H1 (cell line): ENCODE measurements around the gene GALR2. TPM values are rescaled to one million over a fixed set of nuclear protein-coding genes. Genes with fewer than 3 reads are reported as not detected.

ENCODE experiments used
- BACH1 ChIP-seq: IDR thresholded peaks from 2 replicates; pipeline ENCODE4 v1.6.1; 2012; ENCODE audit warnings: low read length, improper control_type of control experiment
- CBX5 ChIP-seq: fragments of 300-800, 300-1000 bp; sonication (generic); IDR thresholded peaks from 2 replicates; pipeline ENCODE4 v1.7.1; 2016; ENCODE audit warnings: antibody characterized with exemption, low read length, low read depth
- CHD2 ChIP-seq: IDR thresholded peaks from 2 replicates; pipeline ENCODE4 v1.6.1; 2012; ENCODE audit warnings: low read length, improper control_type of control experiment
- CTCF ChIP-seq, 3 experiments: IDR thresholded peaks; 1 replicate in 2 of 3; 2 replicates in 1 of 3; pipeline versions ENCODE4 v1.5.1 to v1.6.1; 2011; ENCODE audit warnings: low read length in 3 of 3, mild to moderate bottlenecking in 3 of 3, inconsistent platforms in 2 of 3, low read depth in 1 of 3, moderate library complexity in 1 of 3; ENCODE audit not compliant: insufficient read depth in 1 of 3; ENCODE audit errors: control extremely low read depth in 1 of 3
- EGR1 ChIP-seq: IDR thresholded peaks from 2 replicates; pipeline ENCODE4 v1.6.1; 2011; ENCODE audit warnings: low read depth, low read length, borderline replicate concordance
- SP2 ChIP-seq: IDR thresholded peaks from 2 replicates; pipeline ENCODE4 v1.6.1; 2012; ENCODE audit warnings: mild to moderate bottlenecking, low read length, inconsistent platforms
- TAF7 ChIP-seq: optimal IDR thresholded peaks from 2 replicates; pipeline ENCODE3; 2011; ENCODE audit warnings: low read depth, mild to moderate bottlenecking, inconsistent platforms, low read length, moderate library complexity, borderline replicate concordance
- TBP ChIP-seq: IDR thresholded peaks from 2 replicates; pipeline ENCODE4 v1.6.1; 2011; ENCODE audit warnings: low read depth, low read length, improper control_type of control experiment
- USF2 ChIP-seq: IDR thresholded peaks from 2 replicates; pipeline ENCODE4 v1.6.1; 2011; ENCODE audit warnings: low read length, improper control_type of control experiment
- polyA plus RNA-seq, 7 experiments: library from polyadenylated mRNA; depleted of rRNA in 3 of 7; stranded (reverse) in 5 of 7; unstranded in 2 of 7; fragments of >200 nt in 5 of 7; fragments of 200-250 nt in 2 of 7; gene quantifications; 1 replicate in 5 of 7; 2 replicates in 1 of 7; 4 replicates in 1 of 7; pipeline versions ENCODE4 v1.2.1 to v1.2.3, GENCODE V29; 2011 to 2013; ENCODE audit warnings: missing spikeins in 2 of 7, mixed read lengths in 2 of 7
- total RNA-seq: library from RNA; stranded (reverse); fragmentation: NEBNext Ultra II Directional; extraction: Animal tissue kit (Norgen Biotek cat#: 25700); gene quantifications from 2 replicates; pipeline ENCODE4 v1.2.1, GENCODE V29; 2021

GALR2 gene
- total and polyA plus RNA-seq, 2 of the 8 experiments (the other 6 are each of a cell fraction or from before 2014, with no cell fraction given), result 0.86 to 2.2 TPM

GRCh38 chr17:76123749-76124581 lies 49.4 kb downstream of the GALR2 start (continued):
- TF ChIP-seq TAF7 (no peak), TBP (no peak), BACH1 (no peak), SP2 (no peak), CTCF (IDR thresholded peaks at IDR 0.05; ENCODE audit: control extremely low read depth in 1 of 3, insufficient read depth in 1 of 3, low read depth in 1 of 3, low read length in 3 of 3) (no peak), EGR1 (no peak), CHD2 (no peak), CBX5 (no peak), USF2 (no peak)
- TF ChIP-seq, all 59 proteins: peak for 0
